ENCODE results near the gene TTLL3. TPM values are rescaled to one million over a fixed set of nuclear protein-coding genes. Genes with fewer than 3 reads are reported as not detected.

TTLL3 gene
- total and polyA plus RNA-seq, 2 of the 13 experiments (the other 11 are each of a cell fraction or from before 2014, with no cell fraction given): 9.5 to 51.2 TPM

GRCh38 chr3:9769426-9770275 lies 40.4 kb upstream of the TTLL3 start, which contains the start of gene CAMK1 (continued):
- no peak for TF ChIP-seq ZBTB49 (CRISPR knock-in tag; IDR thresholded peaks at IDR 0.05; ENCODE audit: borderline replicate concordance)
- no peak for TF ChIP-seq XBP1 (CRISPR knock-in tag; IDR thresholded peaks at IDR 0.05)
- TF ChIP-seq CCAR2 (optimal IDR thresholded peaks at IDR 0.05; ENCODE audit: low read depth, low read length): no peak
- TF ChIP-seq ZNF792 (CRISPR knock-in tag; IDR thresholded peaks at IDR 0.05): no peak
- TF ChIP-seq ZNF513 (CRISPR knock-in tag; conservative IDR thresholded peaks at IDR 0.05): no peak
- no peak for TF ChIP-seq ZNF160 (CRISPR knock-in tag; IDR thresholded peaks at IDR 0.05)
- TF ChIP-seq HOXA7 (CRISPR knock-in tag; IDR thresholded peaks at IDR 0.05): no peak
- TF ChIP-seq IKZF5 (CRISPR knock-in tag; IDR thresholded peaks at IDR 0.05): no peak
- TF ChIP-seq HHEX (CRISPR knock-in tag; IDR thresholded peaks at IDR 0.05): no peak
- TF ChIP-seq KAT8 (CRISPR knock-in tag; IDR thresholded peaks at IDR 0.05): no peak
- TF ChIP-seq ZBTB25 (CRISPR knock-in tag; IDR thresholded peaks at IDR 0.05): no peak
- no peak for TF ChIP-seq ZBTB4 (CRISPR knock-in tag; IDR thresholded peaks at IDR 0.05; ENCODE audit: borderline replicate concordance)
- TF ChIP-seq ZMYM2 (CRISPR knock-in tag; IDR thresholded peaks at IDR 0.05): no peak
- no peak for TF ChIP-seq TBX2 (CRISPR knock-in tag; IDR thresholded peaks at IDR 0.05; ENCODE audit: borderline replicate concordance)
- TF ChIP-seq TEF (CRISPR knock-in tag; IDR thresholded peaks at IDR 0.05): no peak
- no peak for TF ChIP-seq ZNF12 (CRISPR knock-in tag; IDR thresholded peaks at IDR 0.05)
- TF ChIP-seq ZNF547 (CRISPR knock-in tag; IDR thresholded peaks at IDR 0.05): no peak
- TF ChIP-seq ETV5 (CRISPR knock-in tag; IDR thresholded peaks at IDR 0.05; ENCODE audit: borderline replicate concordance): no peak; the same call in 1 of the 2 replicates
- no peak for TF ChIP-seq FOXK2 (IDR thresholded peaks at IDR 0.05)
- TF ChIP-seq ZNF17 (CRISPR knock-in tag; IDR thresholded peaks at IDR 0.05): no peak

All from HepG2 (cell line).